Measurements from ENCODE around the gene ASIC1.

- TF ChIP-seq, protein P1, sequence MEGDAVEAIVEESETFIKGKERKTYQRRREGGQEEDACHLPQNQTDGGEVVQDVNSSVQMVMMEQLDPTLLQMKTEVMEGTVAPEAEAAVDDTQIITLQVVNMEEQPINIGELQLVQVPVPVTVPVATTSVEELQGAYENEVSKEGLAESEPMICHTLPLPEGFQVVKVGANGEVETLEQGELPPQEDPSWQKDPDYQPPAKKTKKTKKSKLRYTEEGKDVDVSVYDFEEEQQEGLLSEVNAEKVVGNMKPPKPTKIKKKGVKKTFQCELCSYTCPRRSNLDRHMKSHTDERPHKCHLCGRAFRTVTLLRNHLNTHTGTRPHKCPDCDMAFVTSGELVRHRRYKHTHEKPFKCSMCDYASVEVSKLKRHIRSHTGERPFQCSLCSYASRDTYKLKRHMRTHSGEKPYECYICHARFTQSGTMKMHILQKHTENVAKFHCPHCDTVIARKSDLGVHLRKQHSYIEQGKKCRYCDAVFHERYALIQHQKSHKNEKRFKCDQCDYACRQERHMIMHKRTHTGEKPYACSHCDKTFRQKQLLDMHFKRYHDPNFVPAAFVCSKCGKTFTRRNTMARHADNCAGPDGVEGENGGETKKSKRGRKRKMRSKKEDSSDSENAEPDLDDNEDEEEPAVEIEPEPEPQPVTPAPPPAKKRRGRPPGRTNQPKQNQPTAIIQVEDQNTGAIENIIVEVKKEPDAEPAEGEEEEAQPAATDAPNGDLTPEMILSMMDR (IDR thresholded peaks at IDR 0.05), result no peak
- no peak for TF ChIP-seq POLR2A (IDR thresholded peaks at IDR 0.05)
- TF ChIP-seq POLR2AphosphoS5 (IDR thresholded peaks at IDR 0.05), result no peak
- no peak for TF ChIP-seq EP300 (IDR thresholded peaks at IDR 0.05)
Measured at GRCh38 chr12:50038336-50038735, 19.1 kb upstream of the ASIC1 start.

All from stomach (tissue), 4 donors.